KOPT-K1 (cell line): ENCODE data around the gene F2R.
"Not testable (repeated sequence)": the region's sequence is repeated elsewhere in the genome, so short reads cannot be mapped to it uniquely, and the experiment has no call there.

Experiments
- H3K27ac ChIP-seq: fragments of 200-600 bp; sonication (generic); 2 replicates; pipeline ENCODE4 v1.5.1; 2016; ENCODE audit warnings: antibody characterized with exemption, mild to moderate bottlenecking, low read depth, low read length; ENCODE audit not compliant: poor library complexity, severe bottlenecking
- H3K36me3 ChIP-seq: fragments of 200-600 bp; sonication (generic); 2 replicates; pipeline ENCODE4 v1.5.1; 2017; ENCODE audit warnings: antibody characterized with exemption, mild to moderate bottlenecking, low read length, moderate library complexity; ENCODE audit not compliant: insufficient read depth
- H3K9me3 ChIP-seq: fragments of 200-600 bp; sonication (generic); 2 replicates; pipeline ENCODE4 v1.5.1; 2017; ENCODE audit warnings: antibody characterized with exemption, low read length, mild to moderate bottlenecking; ENCODE audit not compliant: insufficient read depth, poor library complexity, severe bottlenecking

The F2R gene

DNA sequence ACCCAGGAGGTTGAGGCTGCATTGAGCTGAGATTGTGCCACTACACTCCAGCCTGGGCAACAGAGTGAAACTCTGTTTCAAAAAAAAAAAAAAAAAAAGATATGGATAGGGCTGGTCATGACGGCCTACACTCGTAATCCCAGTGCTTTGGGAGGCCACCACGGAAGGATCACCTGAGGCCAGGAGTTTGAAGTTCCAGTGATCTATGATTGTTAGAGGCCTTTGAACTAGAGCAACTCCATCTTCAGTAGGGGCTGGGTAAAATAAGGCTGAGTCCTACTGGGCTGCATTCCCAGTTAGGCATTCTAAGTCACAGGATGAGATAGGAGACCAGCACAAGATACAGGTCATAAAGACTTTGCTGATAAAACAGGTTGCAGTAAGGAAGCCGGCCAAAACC is 64.7 kb downstream of the F2R start:
- H3K36me3 ChIP-seq, H3K27ac ChIP-seq: not testable (repeated sequence)

DNA sequence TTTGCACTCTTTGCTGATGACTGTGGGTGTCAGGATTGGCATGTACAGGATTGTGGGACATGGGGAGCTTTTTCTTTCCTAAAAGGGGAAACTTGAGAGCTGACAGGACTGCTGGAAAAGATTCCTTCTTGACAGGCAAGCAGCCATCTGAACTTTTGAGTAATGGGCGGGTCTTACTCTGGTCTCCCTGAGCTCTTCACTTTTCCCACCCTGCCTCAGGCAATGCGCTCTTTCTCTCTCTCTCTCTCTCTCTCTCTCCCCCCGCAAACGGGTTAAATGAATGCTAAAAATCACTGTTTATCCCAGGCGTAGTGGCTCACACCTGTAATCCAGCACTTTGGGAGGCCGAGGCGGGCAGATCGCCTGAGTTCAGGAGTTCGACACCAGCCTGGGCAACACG is 65.8 kb downstream of the F2R start:
- Histone ChIP-seq H3K27ac (no peak overlapping the region), H3K9me3 (no peaks in the 10 kb centered on the region), H3K36me3 (no peaks in the 10 kb centered on the region)

More for the DNA sequence above, 64.7 kb downstream of the F2R start:
- not testable (repeated sequence) for H3K9me3 ChIP-seq

DNA sequence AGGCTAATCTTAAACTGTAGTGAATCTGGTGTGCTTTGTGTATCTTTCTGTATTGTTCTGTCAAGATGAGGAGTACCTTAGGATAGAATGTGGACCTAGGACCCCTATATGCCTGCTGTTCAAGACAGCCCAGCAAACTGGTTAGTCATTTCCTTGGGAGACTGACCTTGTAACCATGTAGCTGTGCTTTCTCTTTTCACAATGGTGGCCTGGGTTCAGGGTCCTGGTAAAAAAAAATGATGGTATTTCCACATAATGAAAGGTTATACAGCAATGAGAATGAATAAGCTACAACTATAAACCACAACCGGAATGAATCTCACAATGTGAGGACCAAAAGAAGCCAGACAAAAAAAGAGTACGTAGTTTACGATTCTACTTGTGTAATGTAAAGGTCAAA is 66.5 kb downstream of the F2R start:
- no peaks in the 10 kb centered on the region for H3K36me3 ChIP-seq
- H3K9me3 ChIP-seq = no peaks in the 10 kb centered on the region
- no peak overlapping the region for H3K27ac ChIP-seq
